GM03348 (cell line): Measurements from ENCODE around the gene CXorf49.
"Not testable (repeated sequence)": the region's sequence is repeated elsewhere in the genome, so short reads cannot be mapped to it uniquely, and the experiment has no call there.

Experiments used
- DNase-seq: peaks from one replicate; pipeline ENCODE4 v3.0.0; 2012; ENCODE audit warnings: low spot score

Gene CXorf49

DNA sequence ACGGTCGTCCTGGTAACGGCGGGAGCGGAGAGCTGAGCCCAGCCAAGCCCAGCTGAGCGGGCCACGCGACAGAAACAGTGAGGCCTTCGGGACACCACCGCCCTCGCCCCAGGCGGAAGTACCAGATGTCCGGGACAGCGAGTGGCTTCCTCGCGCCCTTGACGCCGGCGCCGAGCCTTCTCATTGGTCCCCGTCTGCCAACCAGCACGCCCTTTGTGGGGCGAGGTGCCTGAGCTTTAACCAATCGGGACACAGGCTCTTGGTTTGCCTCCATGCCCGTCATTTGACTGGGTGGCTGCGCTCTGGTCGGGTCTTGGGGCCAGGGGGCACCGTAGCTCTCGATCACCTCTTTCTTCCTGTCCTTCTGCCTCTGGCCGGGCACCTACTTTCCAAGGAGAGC is at the start of gene CXorf49:
CXorf49 (minus strand) TSS at position 101 of the 400 bp plus-strand sequence. CDS start 134 bp downstream, outside the sequence.
- not testable (repeated sequence) for DNase-seq

DNA sequence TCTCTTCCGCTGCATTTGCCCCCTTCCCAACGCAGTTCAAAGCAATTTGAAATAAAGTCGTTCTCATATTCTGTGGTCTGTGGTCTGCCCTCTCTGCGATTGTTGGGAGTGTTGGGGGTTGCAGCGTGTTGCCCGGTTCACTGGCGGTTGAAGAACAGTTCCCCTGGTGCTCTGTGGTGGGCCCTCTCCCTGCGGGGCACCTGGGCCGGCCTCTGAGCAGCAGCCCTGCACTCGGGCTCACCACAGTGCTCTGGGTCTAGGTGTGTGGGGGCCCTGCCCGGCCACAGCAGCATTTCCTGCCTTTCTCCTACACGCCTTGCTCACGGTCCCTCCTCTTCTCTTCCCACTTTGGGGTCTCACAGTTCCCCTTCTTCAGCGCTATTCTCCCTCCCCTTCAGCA is 49.0 kb upstream of the CXorf49 start:
- not testable (repeated sequence) for DNase-seq

DNA sequence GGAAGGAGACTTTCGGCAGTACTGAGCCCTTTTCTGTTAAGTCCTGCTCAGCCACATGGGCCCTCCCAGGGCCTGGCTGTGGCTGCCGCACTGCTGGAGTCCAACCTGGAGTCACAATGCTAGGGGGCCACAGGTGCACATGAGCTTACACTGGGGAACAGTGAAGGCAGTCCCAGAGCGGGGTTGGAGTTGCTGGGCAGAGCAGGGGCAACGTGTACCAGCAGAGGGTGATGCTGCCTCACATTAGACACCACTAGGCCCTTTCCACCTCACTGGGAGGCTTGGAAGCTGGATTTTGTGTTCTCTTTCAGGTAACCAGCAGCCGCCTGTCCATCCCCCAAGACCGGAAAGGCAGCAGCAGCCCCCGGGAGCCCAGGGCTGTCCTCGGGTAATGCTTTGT is 47.5 kb upstream of the CXorf49 start:
- DNase-seq: not testable (repeated sequence)

DNA sequence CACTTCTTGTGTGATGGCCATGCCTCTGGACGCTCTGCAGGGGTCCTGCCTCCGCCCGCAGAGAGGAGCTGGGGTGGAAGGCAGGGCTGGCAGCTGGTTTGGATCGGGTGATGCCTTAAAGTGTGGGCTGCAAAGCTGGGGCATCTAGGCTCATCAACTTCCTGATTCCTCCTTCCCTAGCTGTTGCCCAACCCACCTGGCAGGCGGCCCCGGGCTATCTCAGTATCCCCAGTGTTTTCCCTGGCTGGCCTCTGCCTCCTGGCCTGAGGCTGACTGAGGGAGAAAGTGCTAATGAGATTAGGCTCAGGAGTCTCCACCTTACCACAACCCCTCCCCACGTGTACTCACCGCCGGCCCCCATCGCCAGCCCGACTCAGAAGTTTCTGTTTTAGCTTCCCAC is 46.7 kb upstream of the CXorf49 start:
- not testable (repeated sequence) for DNase-seq

DNA sequence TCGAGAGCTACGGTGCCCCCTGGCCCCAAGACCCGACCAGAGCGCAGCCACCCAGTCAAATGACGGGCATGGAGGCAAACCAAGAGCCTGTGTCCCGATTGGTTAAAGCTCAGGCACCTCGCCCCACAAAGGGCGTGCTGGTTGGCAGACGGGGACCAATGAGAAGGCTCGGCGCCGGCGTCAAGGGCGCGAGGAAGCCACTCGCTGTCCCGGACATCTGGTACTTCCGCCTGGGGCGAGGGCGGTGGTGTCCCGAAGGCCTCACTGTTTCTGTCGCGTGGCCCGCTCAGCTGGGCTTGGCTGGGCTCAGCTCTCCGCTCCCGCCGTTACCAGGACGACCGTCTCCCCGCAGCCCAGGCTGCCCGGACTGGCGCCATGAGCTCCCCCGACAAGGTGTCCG is 45.0 kb upstream of the CXorf49 start, which contains the start of gene CXorf49B:
CXorf49B (plus strand) TSS at position 301 of the 400 bp plus-strand sequence; CDS start at position 376, 75 bp downstream.
- not testable (repeated sequence) for DNase-seq

DNA sequence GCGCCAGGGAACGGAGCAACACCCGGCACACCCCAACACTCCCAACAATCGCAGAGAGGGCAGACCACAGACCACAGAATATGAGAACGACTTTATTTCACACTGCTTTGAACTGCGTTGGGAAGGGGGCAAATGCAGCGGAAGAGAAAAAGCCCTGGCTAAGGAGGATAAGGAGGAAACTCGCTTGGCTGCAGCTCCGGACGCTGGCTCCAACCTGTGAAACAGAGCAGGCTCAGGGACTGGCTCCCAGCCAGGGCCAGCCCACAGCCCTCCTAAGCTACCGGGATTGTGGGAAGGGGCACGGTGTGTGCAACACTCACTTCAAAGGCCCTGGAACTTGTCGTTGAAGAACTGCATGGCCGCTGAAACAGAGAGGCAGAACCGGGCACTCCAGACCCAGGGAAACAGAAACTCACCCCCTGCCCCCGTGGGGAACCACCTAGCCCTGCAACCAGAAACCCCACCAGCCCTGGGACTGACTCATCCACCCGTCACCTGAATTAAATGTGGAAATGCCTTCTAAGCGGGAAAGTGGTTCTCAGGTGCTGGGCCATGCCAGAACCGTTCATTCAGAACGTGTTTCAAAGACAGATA is 42.7 kb upstream of the CXorf49 start:
- not testable (repeated sequence) for DNase-seq

DNA sequence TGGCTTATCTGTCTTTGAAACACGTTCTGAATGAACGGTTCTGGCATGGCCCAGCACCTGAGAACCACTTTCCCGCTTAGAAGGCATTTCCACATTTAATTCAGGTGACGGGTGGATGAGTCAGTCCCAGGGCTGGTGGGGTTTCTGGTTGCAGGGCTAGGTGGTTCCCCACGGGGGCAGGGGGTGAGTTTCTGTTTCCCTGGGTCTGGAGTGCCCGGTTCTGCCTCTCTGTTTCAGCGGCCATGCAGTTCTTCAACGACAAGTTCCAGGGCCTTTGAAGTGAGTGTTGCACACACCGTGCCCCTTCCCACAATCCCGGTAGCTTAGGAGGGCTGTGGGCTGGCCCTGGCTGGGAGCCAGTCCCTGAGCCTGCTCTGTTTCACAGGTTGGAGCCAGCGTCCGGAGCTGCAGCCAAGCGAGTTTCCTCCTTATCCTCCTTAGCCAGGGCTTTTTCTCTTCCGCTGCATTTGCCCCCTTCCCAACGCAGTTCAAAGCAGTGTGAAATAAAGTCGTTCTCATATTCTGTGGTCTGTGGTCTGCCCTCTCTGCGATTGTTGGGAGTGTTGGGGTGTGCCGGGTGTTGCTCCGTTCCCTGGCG is 2.3 kb upstream of the CXorf49 start:
- DNase-seq: not testable (repeated sequence)

DNA sequence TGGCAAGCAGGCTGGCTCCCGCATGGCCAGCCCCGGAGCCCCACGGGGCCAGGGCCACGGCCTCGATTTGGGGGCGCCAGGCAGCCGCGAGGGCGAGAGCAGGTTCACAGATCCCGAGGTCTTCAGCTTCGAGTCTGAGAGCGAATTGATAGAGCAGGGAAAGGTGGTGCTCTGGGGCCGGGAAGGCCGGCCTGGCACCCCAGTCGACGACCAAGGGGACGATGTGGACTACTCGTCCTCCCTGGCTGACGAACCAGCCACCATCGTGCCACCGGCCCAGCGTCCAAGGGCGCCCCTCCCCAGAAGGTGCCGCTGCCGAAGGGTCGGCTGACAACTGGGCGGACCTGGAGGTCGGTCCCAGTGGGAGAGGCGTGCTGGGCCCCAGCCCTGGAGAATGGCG is 1.1 kb upstream of the CXorf49 start:
- DNase-seq: not testable (repeated sequence)

DNA sequence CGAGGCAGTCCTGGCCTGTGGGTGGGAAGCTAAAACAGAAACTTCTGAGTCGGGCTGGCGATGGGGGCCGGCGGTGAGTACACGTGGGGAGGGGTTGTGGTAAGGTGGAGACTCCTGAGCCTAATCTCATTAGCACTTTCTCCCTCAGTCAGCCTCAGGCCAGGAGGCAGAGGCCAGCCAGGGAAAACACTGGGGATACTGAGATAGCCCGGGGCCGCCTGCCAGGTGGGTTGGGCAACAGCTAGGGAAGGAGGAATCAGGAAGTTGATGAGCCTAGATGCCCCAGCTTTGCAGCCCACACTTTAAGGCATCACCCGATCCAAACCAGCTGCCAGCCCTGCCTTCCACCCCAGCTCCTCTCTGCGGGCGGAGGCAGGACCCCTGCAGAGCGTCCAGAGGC is 1.8 kb downstream of the CXorf49 start:
- DNase-seq: not testable (repeated sequence)

DNA sequence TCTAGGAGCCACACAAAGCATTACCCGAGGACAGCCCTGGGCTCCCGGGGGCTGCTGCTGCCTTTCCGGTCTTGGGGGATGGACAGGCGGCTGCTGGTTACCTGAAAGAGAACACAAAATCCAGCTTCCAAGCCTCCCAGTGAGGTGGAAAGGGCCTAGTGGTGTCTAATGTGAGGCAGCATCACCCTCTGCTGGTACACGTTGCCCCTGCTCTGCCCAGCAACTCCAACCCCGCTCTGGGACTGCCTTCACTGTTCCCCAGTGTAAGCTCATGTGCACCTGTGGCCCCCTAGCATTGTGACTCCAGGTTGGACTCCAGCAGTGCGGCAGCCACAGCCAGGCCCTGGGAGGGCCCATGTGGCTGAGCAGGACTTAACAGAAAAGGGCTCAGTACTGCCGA is 2.5 kb downstream of the CXorf49 start:
- not testable (repeated sequence) for DNase-seq

DNA sequence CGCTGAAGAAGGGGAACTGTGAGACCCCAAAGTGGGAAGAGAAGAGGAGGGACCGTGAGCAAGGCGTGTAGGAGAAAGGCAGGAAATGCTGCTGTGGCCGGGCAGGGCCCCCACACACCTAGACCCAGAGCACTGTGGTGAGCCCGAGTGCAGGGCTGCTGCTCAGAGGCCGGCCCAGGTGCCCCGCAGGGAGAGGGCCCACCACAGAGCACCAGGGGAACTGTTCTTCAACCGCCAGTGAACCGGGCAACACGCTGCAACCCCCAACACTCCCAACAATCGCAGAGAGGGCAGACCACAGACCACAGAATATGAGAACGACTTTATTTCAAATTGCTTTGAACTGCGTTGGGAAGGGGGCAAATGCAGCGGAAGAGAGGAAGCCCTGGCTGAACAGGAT is 4.0 kb downstream of the CXorf49 start:
- not testable (repeated sequence) for DNase-seq

DNA sequence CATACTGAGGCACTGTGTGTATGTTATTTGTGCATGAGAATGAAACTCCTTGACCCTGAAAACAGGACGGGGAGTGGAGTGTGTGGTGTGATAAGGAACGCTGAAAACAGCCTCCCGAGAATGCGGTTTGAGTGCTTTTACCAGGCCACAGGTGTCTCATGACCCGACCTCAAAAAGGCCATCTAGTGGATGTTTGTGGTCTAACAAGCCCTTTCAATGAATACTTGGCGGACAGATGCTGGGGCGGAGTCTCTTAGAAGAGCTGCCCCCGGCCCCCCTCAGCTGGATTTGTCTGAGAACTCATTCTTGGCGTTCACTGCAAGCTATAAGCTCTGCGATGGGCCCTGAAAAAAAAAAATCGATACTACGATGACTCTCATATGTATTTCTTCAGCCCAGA is 15.2 kb downstream of the CXorf49 start:
- not testable (repeated sequence) for DNase-seq

DNA sequence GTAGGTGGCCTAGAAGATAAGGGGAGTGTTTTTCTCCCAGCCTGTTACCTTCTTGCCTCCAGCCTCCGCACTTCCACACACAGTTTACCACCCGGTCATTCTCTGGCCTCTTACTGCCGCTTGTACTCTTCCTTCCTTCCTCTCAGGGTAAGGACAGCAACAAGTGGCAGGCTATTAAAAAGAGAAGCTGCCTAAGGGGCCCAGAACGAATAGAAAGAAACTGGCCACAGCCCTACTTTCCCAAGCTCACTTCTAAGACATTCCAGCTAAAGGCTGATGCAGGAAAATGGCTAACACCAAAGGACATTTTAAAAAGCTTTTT is 19.1 kb downstream of the CXorf49 start:
- not testable (repeated sequence) for DNase-seq

DNA sequence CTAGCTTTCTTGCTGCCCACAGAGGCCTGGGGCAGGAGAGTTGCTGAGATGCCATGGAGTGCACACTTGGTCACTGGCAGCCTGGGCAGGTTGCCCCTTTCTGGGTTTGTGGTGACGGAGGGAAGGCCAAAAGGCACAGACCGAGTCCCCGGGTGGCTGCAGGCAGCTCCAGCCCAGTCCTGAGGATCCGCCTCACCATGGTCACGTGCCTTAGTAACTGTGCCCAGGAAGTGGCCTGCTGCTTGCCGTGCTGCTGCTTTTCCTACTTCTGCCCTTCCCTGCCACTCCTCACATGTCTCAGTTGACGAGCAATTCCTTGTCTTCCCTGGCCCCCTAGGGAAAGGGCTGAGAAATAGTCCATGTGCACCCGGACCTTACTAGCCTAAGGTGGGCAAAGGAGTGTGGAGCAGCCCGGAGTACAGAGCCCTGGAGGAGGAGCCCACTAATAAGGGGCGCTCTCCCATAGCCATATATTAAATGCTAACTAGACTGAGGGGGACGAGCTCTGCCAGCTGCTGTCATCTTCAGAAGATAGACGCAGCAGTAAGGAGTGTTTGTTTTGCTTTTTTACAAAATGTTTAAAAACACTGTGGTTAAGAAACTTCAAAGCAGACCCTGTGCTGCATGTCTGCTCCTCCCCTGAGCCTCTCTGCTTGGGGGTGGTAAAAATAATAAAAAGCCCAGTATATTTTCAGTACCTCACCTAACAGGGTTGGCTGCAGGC is 19.6 kb downstream of the CXorf49 start:
- not testable (repeated sequence) for DNase-seq

DNA sequence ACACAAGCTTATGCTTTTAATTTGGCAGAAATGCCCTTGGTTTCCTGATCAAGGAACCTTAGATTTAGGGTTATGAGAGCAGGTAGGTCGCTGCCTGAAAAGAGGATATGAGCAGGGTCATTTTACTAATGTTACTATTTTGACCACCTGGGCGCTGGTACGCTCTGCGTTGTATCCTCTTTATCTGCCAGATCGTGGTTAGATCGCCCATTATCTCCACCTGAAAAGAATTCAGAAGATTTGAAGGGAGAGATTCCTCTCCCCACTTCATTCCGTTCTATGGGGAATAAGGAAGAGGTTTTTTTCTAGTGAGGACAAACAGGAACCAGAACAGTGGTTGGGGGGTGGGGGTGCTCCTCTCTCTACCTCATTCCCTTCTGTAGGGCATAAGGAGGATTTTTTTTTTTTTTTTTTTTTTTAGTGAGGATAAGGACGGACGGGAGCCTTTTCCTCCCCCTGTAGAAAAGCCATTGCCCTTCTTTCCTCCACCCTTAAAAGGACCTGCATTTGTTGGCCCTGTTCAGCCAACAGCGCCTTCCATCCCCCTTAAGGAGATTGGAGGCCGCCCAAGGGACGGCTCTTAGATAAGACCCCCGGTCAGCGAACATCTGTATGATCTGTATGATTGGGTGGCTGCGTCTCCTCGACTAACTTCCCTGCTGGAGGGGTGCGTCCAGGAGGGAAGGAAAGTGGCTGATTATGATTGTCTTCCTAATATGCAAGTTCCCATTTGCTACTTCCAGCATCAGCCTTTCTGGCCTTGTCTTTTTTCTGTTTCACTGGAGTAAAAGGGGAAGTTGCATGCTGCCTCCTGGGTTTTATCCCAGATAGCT is 20.4 kb downstream of the CXorf49 start:
- DNase-seq: not testable (repeated sequence)

DNA sequence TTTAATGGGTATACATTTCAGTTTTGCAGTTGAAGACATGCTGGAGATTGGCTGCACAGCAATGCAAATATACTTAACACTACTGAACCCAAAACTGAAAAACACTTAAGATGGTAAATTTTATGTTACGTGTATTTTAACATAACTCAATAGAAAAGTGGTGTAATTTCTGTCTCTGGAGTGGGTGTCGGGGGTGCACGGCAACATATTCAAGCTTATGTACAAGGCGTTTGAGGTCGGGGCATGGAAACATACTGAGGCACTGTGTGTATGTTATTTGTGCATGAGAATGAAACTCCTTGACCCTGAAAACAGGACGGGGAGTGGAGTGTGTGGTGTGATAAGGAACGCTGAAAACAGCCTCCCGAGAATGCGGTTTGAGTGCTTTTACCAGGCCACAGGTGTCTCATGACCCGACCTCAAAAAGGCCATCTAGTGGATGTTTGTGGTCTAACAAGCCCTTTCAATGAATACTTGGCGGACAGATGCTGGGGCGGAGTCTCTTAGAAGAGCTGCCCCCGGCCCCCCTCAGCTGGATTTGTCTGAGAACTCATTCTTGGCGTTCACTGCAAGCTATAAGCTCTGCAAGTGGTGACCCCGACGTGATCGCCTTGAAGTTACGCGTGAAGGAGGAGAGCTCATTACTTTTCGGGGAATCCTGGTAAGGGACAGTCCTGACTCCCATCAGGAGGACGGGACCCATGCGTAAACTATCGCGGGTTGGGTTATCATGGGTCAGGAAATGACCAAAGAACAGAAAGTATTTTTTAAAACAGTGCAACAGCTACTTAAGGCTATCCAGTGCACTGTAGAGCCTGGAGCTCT is 21.2 kb downstream of the CXorf49 start:
- not testable (repeated sequence) for DNase-seq

DNA sequence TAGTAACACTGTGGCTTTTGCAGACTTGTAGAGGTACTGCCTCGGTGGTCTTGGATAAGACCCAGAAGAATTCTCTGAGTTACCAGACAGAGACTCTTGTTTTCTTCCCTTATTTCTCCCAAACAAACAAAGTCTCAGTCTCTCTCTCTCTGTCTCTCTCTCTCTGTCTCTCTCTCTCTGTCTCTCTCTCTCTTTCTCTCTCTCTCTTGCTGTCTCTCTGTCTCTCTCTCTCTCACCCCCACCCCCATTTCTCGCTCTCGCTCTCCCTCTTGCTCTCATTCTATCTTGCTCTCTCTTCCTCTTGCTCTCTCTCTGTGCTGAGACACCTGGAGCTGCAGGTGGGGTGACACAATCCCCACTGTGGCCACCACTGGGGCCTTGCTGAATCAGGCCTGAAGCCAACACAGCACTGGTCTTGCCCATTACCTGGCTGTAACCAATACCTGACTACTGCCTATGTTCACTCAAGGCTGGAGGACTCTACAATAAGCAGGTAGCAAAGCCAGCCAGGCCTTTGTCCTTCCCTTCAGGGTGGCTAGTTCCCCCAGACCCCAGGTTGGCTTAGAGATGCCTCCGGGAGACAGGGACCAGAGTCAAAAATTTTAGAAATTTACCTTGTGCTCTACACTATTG is 38.4 kb downstream of the CXorf49 start:
- DNase-seq: no peak

DNA sequence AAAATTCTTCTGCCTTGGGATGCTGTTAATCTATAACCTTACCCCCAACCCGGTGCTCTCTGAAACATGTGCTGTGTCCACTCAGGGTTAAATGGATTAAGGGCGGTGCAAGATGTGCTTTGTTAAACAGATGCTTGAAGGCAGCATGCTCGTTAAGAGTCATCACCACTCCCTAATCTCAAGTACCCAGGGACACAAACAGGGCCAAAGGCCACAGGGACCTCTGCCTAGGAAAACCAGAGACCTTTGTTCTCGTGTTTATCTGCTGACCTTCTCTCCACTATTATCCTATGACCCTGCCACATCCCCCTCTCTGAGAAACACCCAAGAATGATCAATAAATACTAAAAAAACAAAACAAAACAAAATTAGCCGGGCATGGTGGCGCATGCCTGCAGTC is 40.9 kb downstream of the CXorf49 start:
- not testable (repeated sequence) for DNase-seq

DNA sequence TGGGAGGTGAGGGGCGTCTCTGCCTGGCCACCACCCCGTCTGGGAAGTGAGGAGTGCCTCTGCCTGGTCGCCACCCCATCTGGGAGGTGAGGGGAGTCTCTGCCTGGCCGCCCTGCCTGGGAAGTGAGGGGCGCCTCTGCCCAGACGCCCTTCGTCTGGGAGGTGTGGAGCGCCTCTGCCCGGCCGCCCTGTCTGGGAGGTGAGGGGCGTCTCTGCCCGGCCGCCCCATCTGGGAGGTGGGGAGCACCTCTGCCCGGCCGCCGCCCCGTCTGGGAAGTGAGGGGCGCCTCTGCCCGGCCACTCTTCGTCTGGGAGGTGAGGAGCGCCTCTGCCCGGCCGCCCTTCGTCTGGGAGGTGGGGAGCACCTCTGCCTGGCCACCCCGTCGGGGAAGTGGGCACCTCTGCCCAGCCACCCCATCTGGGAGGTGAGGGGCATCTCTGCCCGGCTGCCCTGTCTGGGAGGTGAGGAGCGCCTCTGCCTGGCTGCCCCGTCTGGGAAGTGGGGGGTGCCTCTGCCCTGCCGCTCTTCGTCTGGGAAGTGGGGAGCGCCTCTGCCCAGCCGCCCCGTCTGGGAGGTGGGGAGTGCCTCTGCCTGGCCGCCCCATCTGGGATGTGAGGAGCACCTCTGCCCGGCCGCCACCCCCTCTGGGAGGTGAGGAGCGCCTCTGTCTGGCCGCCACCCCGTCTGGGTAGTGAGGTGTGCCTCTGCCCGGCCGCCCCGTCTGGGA is 41.9 kb downstream of the CXorf49 start:
- not testable (repeated sequence) for DNase-seq

DNA sequence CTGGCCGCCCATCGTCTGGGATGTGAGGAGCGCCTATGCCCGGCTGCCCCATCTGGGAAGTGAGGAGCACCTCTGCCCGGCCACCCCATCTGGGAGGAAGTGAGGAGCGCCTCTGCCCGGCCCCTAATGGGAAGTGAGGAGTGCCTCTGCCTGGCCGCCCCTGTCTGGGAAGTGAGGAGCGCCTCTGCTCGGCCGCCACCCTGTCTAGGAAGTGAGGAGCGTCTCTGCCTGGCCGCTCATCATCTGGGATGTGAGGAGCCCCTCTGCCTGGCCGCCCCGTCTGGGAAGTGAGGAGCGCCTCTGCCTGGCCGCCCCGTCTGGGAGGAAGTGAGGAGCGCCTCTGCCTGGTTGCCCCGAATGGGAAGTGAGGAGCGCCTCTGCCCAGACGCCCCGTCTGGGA is 42.4 kb downstream of the CXorf49 start:
- DNase-seq: not testable (repeated sequence)
